GM12878 (cell line): ENCODE data around the gene PTGIS. TPM values are rescaled to one million over a fixed set of nuclear protein-coding genes. Genes with fewer than 3 reads are reported as not detected.

Source experiments
- ATAC-seq: fragments of 200-7000 bp; cut with Tn5 transposase; 3 replicates; pipeline ENCODE4 v1.9.1; 2020; ENCODE audit warnings: mild to moderate bottlenecking, moderate library complexity
- BruUV-seq: library from RNA; stranded (reverse); fragments of 400-500 nt; replicated peaks from 2 replicates; lab custom pipeline; 2021; lab: Mats Ljungman, UMichigan
- CTCF ChIA-PET: fragments of 300-600 bp; sonication (Branson Sonifier 250); formaldehyde crosslinking; extraction: SDS; loops from one replicate; lab custom pipeline; 2021; ENCODE audit warnings: inconsistent platforms; lab: Yijun Ruan, JAX
- POLR2A ChIA-PET: fragments of 350-600 bp; formaldehyde crosslinking; extraction: SDS; loops from one replicate; lab custom pipeline; 2021; ENCODE audit warnings: inconsistent platforms; lab: Charles Lee
- RAD21 ChIA-PET: fragments of 300-600 bp; sonication (Branson Sonifier 250); formaldehyde crosslinking; loops from one replicate; lab custom pipeline; 2023; ENCODE audit warnings: antibody characterized with exemption; ENCODE audit not compliant: unreplicated experiment; lab: Charles Lee
- SMC1A ChIA-PET: fragments of 300-600 bp; sonication (Branson Sonifier 250); formaldehyde crosslinking; loops from one replicate; lab custom pipeline; 2023; ENCODE audit not compliant: unreplicated experiment, uncharacterized antibody; lab: Charles Lee
- DNase-seq: peaks from one replicate; pipeline ENCODE4 v3.0.0-alpha.2; 2011; ENCODE audit warnings: low read depth, low spot score
- FAIRE-seq: peaks from 3 replicates; lab custom pipeline; 2011; peaks lifted over from hg19 to GRCh38; lab: Jason Lieb, UNC
- H2AFZ ChIP-seq: 2 replicates; pipeline ENCODE4 v1.6.0; 2011; ENCODE audit warnings: low read depth, low read length, control low read depth; ENCODE audit not compliant: control insufficient read depth
- H3K27ac ChIP-seq: 2 replicates; pipeline ENCODE4 v1.5.1; 2011; ENCODE audit warnings: control low read depth; ENCODE audit not compliant: control insufficient read depth, insufficient read depth
- H3K27me3 ChIP-seq, 2 experiments: replicated peaks in 1 of 2; 2 replicates each; pipeline versions ENCODE4 v1.6.0 to v1.6.1; 2011; ENCODE audit warnings: low read length in 1 of 2; ENCODE audit not compliant: control insufficient read depth in 2 of 2, insufficient read depth in 2 of 2
- H3K36me3 ChIP-seq, 2 experiments: 2 replicates each; pipeline ENCODE4 v1.5.1; 2011; ENCODE audit warnings: low read length in 1 of 2; ENCODE audit not compliant: control insufficient read depth in 2 of 2, insufficient read depth in 2 of 2
- H3K4me1 ChIP-seq: 2 replicates; pipeline ENCODE4 v1.6.1; 2011; ENCODE audit warnings: mild to moderate bottlenecking, low read length, moderate library complexity, mixed read lengths; ENCODE audit not compliant: control insufficient read depth, insufficient read depth
- H3K4me2 ChIP-seq: 2 replicates; pipeline ENCODE4 v1.6.0; 2011; ENCODE audit warnings: control low read depth; ENCODE audit not compliant: control insufficient read depth, insufficient read depth
- H3K4me3 ChIP-seq: fragments of 200-600 bp; sonication (generic); 2 replicates; pipeline ENCODE4 v1.5.1; 2016
- H3K79me2 ChIP-seq: 2 replicates; pipeline ENCODE4 v1.6.0; 2011; ENCODE audit warnings: low read length; ENCODE audit not compliant: control insufficient read depth, insufficient read depth
- H3K9ac ChIP-seq: 2 replicates; pipeline ENCODE4 v1.8.0; 2011; ENCODE audit warnings: low read length, control low read depth, mixed read lengths; ENCODE audit not compliant: control insufficient read depth, insufficient read depth
- H3K9me3 ChIP-seq: replicated peaks from 3 replicates; pipeline ENCODE4 v1.5.1; 2011; ENCODE audit warnings: mild to moderate bottlenecking, low read length; ENCODE audit not compliant: control insufficient read depth, insufficient read depth
- H4K20me1 ChIP-seq: 2 replicates; pipeline ENCODE4 v1.6.0; 2011; ENCODE audit not compliant: control insufficient read depth, insufficient read depth
- CBX3 ChIP-seq: fragments of 200-600 bp; sonication (generic); IDR thresholded peaks from 2 replicates; pipeline ENCODE4 v1.6.1; 2016; ENCODE audit warnings: low read depth, borderline replicate concordance
- IRF5 ChIP-seq: fragments of 450-650 bp; IDR thresholded peaks from 2 replicates; pipeline ENCODE4 v1.6.1; 2017; ENCODE audit warnings: borderline replicate concordance
- MTA2 ChIP-seq: fragments of 450-650 bp; IDR thresholded peaks from 2 replicates; pipeline ENCODE4 v1.6.1; 2016; ENCODE audit warnings: low read depth, mild to moderate bottlenecking, moderate library complexity
- MYB ChIP-seq: fragments of 150-350 bp; IDR thresholded peaks from 2 replicates; pipeline ENCODE4 v1.6.1; 2014; ENCODE audit warnings: mild to moderate bottlenecking, low read depth, low read length, borderline replicate concordance
- NFYB ChIP-seq: IDR thresholded peaks from 2 replicates; pipeline ENCODE4 v1.6.1; 2011; ENCODE audit warnings: low read depth, mild to moderate bottlenecking, low read length, improper control_type of control experiment, moderate library complexity; ENCODE audit not compliant: insufficient read depth
- NKRF ChIP-seq: fragments of 450-650 bp; conservative IDR thresholded peaks from 2 replicates; pipeline ENCODE4 v1.6.1; 2017; ENCODE audit warnings: mild to moderate bottlenecking, moderate library complexity
- NRF1 ChIP-seq: conservative IDR thresholded peaks from 2 replicates; pipeline ENCODE4 v1.6.1; 2011; ENCODE audit warnings: mild to moderate bottlenecking, low read depth, low read length, improper control_type of control experiment
- SMAD5 ChIP-seq: IDR thresholded peaks from 2 replicates; pipeline ENCODE4 v1.6.1; 2016; ENCODE audit warnings: antibody characterized with exemption, low read depth
- YBX1 ChIP-seq: fragments of 450-650 bp; IDR thresholded peaks from 2 replicates; pipeline ENCODE4 v1.6.1; 2016; ENCODE audit warnings: antibody characterized with exemption
- WGBS: methylation state at CpG from one replicate; pipeline ENCODE4 v1.1.6; 2016; ENCODE audit warnings: low lambda C conversion rate; ENCODE audit not compliant: insufficient replicate concordance, insufficient coverage; ENCODE audit errors: missing lambda C conversion rate; 5-methylcytosine and 5-hydroxymethylcytosine counted together
- in situ Hi-C: fragments of 300-500 bp; cut with MboI; formaldehyde crosslinking; loops from 9 replicates; pipeline ENCODE4 v1.14.3; 2018; ENCODE audit warnings: mixed read lengths
- intact Hi-C: fragments of 100-400 bp; cut with micrococcal nuclease; formaldehyde crosslinking; loops from one replicate; pipeline ENCODE4 v1.14.2; 2022; ENCODE audit not compliant: unreplicated experiment
- polyA plus RNA-seq, 11 experiments: library from polyadenylated mRNA; depleted of rRNA in 4 of 11; unstranded in 6 of 11; stranded (reverse) in 5 of 11; fragments of >200 nt; fragmentation: Nextera tagmentation in 4 of 11; fragmentation: Illumina TruSeq in 1 of 11; extraction: Ambion mirVana in 4 of 11; extraction: Trizol in 1 of 11; gene quantifications; 1 replicate in 1 of 11; 2 replicates in 10 of 11; pipeline versions ENCODE4 v1.2.1 to v1.2.3, GENCODE V29; 2011 to 2016; ENCODE audit warnings: inconsistent platforms in 2 of 11, missing spikeins in 2 of 11, low read depth in 1 of 11
- total RNA-seq, 4 experiments: library from RNA; depleted of rRNA in 3 of 4; stranded (reverse); fragments of >200 nt in 3 of 4; fragmentation: Illumina TruSeq in 1 of 4; extraction: Trizol in 1 of 4; gene quantifications; 2 replicates each; pipeline versions ENCODE4 v1.2.1 to v1.2.3, GENCODE V29; 2013 to 2021

Gene PTGIS
- total and polyA plus RNA-seq, 10 of the 15 experiments (the other 5 are each of a cell fraction or from before 2014, with no cell fraction given) = 0.10 TPM; not detected in 9

GRCh38 chr20:49523767-49524360 is 44.1 kb downstream of the PTGIS start:
- 39% methylated on average over 8 of the region's 8 CpGs for WGBS
- TF ChIP-seq NRF1 (no peak), NKRF (no peak), YBX1 (no peak), NFYB (no peak), MTA2 (no peak), SMAD5 (no peak), MYB (no peak), IRF5 (no peak), CBX3 (no peak)

More at GRCh38 chr20:49523767-49524360, 44.1 kb downstream of the PTGIS start:
- Histone ChIP-seq H3K9ac (no peak overlapping the region), H3K9me3 (no peaks in the 10 kb centered on the region; the same call in 1 of the 3 replicates), H3K4me3 (no peak overlapping the region), H2AFZ (no peak overlapping the region), H3K27ac (no peak overlapping the region), H3K79me2 (no peaks in the 10 kb centered on the region), H4K20me1 (no peaks in the 10 kb centered on the region), H3K4me2 (no peak overlapping the region), H3K36me3 (no peaks in the 10 kb centered on the region), H3K27me3 (0 out of 4 replicates have a peak, but pooled peaks cover 0 to under 1% of the 10 kb centered on the region in 2 experiments), H3K4me1 (no peaks in the 10 kb centered on the region)
- RAD21 ChIA-PET = no interaction called here
- SMC1A ChIA-PET = no interaction called here
- no peak for FAIRE-seq
- intact Hi-C loops = no loop called here
- POLR2A ChIA-PET = no interaction called here
- ATAC-seq = no peak
- no TSS peak for BruUV-seq
- DNase-seq = no peak
- CTCF ChIA-PET = no interaction called here
- in situ Hi-C loops = loop anchor here (25.0 kb wide), 1 partner anchor 187 kb away; no protein-coding TSS in a partner anchor
